T-helper 2 cell (primary cell): ENCODE results near the gene GPR152.
"Not testable (repeated sequence)": the region's sequence is repeated elsewhere in the genome, so short reads cannot be mapped to it uniquely, and the experiment has no call there.

Experiments
- DNase-seq, 5 experiments: peaks; one replicate each; pipeline versions ENCODE4 v3.0.0 to v3.0.0-alpha.2; 2012 to 2022

Gene GPR152

DNA sequence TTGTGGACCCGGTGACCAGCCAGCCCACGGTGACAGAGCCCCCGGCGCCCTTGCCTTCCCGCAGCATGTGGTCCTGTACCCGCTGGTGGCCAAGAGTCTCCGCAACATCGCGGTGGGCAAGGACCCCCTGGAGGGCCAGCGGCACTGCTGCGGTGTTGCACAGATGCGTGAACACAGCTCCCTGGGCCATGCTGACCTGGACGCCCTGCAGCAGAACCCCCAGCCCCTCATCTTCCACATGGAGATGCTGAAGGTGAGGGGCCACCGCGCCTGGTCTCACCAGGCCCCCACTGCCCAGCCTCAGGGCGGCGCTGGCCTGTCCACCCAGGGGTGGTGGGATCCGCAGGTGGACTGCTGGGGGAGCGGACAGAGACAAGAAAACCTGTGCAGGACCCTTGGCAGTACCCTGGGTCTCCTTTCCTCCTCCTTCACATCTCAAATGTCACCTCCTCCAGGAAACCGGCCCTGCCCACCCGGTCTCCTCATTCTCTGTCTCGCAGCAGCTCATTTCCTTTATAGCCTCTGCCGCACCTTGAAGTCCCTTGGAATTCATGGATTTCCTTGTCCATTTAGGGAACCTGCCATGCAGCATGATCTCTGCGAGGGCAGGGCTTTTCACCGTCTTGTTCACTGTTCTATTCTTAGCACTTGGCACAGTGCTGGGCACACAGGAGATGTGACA, 36.8 kb upstream of the GPR152 start:
- no peak for DNase-seq

DNA sequence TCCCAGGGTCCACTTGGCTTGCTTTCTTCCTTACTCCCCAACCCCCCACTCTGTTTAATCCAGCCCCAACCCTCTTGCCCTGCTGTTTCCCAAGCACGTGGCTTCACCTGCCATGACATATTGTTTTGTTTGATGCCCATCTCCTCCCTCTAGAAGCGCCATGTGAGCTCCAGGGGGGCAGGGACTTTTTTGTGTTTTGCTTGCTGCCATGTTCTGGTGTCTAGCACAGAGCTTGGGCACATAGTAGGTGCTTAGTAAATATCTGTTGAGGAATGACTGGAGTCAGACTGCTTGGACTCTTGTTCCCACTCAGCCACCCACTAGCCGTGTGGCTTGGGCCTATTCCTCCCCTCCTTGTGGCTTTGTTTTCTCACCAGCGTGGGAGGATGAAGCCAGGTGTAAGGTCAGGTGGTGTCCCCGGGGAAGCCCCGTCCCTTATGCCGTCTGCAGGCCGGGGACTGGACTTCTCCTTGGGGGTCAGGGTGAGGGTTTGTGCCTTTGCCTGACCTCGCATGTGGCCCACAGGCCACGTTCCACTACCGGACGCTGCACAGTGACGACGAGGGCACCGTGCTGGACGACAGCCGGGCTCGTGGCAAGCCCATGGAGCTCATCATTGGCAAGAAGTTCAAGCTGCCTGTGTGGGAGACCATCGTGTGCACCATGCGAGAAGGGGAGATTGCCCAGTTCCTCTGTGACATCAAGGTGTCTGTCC, 34.1 kb upstream of the GPR152 start:
- DNase-seq: peak in 1 of 5 experiments; percentile 33

DNA sequence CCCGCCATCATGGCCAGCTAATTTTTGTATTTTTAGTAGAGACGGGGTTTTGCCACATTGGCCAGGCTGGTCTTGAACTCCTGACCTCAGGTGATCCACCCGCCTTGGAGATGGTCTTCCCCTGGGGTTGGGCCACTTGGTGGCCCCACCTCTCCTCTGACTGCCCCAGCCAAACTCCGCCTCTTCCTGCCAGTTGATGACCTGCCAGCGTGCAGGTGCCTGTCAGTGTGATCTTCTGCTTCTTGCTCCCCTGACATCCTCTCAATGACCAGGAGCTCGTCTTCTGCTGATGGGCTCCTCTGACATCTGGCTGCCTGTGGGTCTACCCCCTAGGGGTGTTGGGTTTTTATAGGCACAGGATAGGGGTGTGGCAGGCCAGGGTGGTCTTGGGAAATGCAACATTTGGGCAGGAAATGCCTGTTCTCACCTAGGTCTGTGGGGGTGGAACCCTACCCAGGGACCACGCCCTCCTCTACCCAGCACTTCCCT, 33.4 kb upstream of the GPR152 start:
- peak in 2 of 5 experiments; percentile 60 to 85 for DNase-seq

DNA sequence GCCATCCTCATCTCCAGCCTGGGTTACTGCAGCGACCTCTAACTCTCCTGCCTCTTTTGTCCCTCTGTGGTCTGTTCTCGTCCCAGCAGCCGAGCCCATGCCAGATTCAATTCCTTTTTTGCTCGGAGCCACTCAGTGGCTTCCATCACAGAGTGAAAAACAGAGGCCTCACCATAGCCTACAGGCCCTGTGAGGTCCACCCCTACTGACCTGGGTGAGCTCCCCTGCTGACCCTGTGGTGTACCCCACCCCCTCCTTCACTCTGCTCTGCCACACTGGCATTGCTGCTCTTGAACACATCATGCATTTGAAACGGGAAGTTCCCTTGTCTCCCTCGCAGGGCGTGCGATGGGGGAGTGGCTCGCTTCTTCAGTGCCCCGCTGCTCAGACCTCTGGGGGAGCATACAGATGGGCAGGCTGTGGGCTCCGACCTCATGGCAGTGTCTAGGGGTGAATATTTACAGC, 32.4 kb upstream of the GPR152 start:
- DNase-seq: peak in 3 of 5 experiments; percentile 46 to 82 (median 47)

DNA sequence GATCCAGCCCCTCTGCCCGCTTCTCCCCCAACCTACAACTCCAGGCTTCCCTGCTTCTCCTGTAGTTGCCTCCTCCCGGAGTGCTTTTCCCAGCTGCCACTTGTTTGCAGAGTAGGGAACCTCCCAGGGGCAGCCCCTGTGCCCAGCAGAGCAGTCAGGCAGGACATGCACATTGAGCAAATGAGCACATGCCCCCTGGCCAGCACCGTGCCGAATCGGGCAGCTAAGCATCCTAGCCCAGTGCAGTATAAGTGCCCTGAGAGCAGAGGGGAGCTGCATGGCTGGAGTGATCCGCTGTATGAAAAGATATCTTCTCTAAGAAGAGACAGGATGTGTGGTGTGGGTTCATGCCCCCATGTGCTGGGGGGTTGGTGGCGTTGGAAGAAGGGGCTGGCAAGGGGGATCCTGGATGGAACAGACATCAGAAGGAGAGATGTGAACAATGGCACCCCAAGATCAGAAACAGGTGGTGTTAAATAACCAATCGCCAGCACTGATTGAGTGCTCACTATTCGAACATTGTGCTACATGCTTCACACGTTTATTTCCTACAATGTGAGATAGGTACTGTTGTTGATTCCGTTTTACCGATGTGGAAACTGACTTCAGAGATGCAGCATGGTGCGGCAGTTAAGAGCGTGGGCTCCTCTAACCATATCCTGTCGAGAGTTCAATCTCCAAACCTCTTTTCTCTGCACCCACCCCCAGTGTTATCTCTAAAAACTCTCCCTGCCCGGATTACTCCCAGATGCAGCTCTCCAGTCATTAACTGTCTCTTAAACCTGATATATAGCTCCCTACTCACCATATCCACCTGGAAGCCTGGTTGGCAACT, 31.5 kb upstream of the GPR152 start:
- peak in 2 of 5 experiments; percentile 63 to 93 for DNase-seq

DNA sequence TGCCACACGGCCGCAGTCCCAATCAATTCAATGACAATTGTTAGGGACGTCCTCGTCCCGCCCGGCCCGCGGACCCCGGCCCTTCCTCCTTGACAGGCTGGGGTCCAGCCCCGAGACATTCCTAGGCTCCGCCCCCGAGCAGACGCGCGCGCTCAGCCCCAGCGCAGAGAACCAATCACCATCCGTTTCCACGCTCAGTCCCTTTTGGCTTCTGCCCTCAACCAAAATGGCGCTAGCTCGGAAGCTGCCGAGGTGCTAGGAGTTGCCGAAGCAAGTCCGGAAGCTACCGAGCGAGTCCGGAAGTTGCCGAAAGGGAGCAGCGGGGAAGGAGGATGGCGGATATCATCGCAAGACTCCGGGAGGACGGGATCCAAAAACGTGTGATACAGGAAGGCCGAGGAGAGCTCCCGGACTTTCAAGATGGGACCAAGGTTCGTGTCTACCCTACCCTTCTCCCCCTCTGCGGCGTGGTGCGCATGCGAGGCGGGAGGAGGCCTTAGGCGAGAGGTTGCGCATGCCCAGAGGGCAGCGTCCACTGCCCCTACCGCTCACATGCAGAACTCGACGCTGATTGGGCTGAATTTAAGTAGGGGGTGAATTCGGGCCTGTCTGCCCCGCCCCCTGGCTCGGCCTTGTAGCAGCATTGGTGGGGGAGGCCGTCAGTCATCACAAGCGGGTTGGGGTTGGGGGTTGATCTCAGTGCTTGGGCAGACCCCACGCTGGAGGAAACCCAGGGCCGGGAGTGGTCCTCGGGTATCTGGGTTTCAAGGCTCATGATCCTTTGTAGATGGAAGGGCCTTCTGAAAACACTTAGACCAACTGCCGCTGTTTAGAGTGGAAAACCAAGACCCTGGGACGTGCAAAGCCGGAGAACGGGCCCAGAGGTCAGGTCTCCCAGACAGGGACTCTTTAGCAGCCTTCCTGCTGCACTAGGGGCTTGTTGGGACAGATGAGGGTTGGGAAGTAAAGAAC, 30.6 kb upstream of the GPR152 start, which contains the start of gene AIP:
Gene AIP, plus strand, starts transcription at position 200 of the 972 bp plus-strand sequence. Its CDS starts 133 bp downstream, at position 333.
- DNase-seq: peak; percentile 84 to 99 (median 96)

DNA sequence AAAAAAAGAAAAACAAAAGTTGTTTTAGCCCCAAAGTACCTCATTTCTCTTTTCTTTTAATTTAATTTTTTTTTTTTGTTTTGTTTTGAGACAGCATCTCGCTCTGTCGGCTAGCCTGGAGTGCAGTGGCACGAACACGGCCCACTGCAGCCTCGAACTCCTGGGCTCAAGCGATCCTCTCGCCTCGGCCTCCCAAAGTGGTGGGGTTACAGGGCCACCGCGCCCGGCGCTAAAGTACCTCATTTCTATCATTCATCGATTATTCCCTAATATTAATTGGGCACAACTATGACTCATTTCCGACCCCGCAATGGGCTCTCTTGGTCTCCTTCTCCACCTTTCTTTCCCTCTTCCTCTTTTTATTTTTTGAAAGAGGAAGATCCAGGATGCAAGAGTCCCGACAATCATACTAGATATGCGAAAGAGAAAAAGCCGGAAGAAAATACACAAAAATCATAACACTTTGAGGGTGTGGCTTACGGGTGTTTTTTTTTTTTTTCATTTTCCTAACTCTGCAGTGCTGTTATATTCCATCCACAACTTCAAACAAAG, 29.8 kb upstream of the GPR152 start:
- peak in 1 of 5 experiments; percentile 55 for DNase-seq

DNA sequence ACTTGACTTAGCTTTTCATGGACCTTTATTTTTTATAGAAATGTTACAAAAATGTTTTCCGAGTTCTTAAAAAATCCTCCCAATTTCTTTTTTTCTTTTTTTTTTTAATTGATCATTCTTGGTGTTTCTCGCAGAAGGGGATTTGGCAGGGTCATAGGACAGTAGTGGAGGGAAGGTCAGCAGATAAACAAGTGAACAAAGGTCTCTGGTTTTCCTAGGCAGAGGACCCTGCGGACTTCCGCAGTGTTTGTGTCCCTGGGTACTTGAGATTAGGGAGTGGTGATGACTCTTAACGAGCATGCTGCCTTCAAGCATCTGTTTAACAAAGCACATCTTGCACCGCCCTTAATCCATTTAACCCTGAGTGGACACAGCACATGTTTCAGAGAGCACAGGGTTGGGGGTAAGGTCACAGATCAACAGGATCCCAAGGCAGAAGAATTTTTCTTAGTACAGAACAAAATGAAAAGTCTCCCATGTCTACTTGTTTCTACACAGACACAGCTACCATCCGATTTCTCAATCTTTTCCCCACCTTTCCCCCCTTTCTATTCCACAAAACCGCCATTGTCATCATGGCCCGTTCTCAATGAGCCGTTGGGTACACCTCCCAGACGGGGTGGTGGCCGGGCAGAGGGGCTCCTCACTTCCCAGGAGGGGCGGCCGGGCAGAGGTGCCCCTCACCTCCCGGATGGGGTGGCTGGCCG, 25.0 kb upstream of the GPR152 start:
- DNase-seq: not testable (repeated sequence)

DNA sequence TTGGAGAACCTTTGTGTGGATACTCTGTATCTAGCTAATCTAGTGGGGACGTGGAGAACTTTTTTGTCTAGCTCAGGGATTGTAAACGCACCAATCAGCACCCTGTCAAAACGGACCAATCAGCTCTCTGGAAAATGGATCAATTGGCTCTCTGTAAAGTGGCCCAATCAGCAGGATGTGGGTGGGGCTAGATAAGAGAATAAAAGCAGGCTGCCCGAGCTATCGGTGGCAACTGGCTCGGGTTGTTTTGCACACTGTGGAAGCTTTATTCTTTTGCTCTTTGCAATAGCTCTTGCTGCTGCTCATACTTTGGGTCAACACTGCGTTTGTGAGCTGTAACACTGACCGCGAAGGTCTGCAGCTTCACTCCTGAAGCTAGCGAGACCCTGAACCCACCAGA, 24.2 kb upstream of the GPR152 start:
- DNase-seq: not testable (repeated sequence)

DNA sequence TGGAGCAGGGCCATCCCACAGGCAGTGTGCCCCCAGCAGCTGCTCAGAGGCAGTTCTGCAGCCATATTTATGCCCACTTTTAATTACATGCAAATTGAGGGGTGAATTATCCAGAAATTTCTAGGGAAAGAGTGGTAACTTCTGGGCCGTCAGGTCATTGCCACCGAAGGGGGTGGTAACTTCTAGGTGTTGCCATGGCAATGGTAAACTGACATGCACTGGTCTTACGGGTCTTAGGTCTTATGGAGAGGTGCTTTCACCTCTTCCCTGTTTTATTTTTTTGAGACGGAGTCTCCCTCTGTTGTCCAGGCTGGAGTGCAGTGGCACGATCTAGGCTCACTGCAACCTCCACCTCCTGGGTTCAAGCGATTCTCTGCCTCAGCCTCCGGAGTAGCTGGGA, 20.4 kb upstream of the GPR152 start:
- no peak for DNase-seq

DNA sequence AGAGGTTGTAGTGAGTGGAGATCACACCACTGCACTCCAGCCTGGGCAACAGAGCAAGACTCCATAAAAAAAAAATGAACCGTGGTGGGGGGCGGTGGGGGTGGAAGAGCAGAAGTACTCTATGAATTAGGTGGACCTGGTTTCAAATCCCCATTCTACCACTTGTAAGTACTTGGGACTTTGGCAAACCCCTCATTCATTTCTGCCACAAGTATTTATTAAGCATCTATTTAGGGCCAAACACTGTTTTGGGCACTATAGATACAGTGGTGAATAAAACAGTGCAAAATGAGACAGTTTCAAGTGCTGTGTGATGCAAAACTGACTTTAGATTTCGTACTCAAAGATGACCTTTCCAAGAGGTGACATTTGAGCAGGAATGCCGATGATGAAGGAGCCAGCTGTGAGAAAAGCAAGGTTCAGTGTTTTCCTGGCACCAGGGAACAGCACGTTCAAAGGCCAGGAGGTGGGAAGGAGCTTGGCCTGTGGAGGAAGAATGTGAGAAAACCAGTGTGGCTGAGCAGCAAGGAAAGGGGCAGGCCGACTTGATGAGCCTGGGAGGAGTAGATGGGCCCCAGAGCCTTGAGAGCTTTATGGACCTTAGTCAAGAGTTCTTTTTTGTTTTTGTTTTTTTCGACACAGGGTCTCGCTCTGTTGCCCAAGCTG, 17.9 kb upstream of the GPR152 start:
- no peak for DNase-seq

DNA sequence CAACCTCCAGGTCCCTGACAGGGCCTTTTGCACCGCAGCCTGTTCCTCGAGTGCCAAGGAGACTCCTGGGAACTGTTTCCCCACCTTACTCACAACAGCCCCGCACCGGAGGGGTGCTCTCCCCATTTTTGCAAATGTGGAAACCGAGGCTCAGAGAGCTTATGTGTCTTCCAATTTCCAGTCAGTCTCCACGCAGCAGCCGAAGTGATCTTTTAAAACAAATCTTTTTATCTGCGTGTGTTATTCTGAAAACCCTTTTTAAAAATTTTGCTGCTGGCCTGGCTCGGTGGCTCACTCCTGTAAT, 16.9 kb upstream of the GPR152 start:
- no peak for DNase-seq

DNA sequence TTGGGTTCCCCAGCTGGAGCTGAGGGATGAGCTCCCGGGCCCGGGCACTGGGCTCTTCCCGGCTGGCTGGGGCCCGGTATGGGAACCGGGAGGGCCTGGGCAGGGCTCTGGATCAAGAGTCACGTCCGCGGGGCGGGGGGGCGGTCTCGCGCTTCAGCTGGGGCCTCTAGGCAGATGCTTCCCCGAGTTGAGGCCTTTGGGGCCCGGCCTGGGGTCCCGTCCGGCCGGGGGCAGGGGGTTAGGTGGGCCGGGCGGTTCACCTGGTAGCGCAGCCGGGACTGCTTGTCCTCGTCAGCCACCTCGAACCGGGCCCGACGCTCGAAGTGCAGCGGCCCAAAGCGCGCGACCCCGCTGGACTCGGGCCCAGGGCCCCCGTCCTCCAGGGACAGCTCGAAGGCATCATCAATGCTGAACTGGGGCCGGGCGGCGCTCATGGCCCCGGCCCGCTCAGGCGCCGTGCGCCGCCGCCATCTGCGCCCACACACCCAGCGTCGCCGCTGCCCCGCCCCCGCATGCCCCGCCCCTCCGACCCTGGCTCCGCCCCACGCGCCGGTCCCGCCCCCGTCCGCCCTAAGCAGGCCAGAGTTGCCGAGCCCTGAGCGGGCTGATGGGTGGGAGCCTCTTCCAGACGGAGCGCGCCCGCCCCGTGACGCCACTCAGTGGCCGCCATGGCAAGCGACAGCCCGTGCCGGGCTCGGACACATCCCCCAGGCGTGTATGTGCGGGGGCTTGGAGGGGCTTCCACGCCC, 16.4 kb upstream of the GPR152 start, which contains the start of gene TMEM134:
Gene TMEM134, minus strand, starts transcription at position 493 of the 749 bp plus-strand sequence. Its CDS starts 59 bp downstream, at position 434.
- peak; percentile 82 to 94 (median 86) for DNase-seq

DNA sequence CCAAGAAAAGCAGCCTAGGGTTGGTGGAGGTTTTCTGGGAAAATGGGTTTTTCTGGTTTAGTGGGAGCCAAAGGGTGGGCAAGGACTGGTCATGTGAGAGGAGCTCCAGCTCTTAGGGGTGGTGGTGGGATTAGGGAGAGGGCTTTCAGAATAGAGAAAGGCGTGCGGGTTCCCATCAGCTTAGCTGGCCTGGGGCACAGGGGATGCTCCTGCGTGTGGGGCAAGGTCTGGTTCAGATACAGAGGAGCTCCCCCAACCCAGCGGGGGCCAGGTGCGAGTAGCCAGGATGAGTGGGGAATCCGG, 15.9 kb upstream of the GPR152 start:
- DNase-seq: no peak

DNA sequence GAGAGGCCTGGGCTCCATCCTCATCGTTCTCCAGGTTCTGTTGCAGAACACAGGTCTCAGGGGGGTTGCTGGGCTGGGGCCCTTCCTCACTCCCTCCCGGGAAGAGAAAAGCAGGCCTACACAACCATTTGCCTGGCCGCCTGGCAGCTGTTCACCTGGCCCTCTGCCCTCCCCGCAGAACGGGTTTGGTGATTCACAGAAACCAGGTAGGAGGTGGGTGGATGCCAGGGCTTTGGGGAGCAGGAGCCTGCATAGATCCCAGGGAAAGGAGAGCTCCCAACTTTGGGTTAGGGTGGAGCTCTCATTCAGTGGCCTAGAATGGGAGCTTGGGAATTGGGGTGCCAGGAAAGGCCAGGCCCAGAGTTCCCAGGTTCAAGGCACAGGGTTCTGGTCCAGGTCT, 15.5 kb upstream of the GPR152 start:
- DNase-seq: no peak

DNA sequence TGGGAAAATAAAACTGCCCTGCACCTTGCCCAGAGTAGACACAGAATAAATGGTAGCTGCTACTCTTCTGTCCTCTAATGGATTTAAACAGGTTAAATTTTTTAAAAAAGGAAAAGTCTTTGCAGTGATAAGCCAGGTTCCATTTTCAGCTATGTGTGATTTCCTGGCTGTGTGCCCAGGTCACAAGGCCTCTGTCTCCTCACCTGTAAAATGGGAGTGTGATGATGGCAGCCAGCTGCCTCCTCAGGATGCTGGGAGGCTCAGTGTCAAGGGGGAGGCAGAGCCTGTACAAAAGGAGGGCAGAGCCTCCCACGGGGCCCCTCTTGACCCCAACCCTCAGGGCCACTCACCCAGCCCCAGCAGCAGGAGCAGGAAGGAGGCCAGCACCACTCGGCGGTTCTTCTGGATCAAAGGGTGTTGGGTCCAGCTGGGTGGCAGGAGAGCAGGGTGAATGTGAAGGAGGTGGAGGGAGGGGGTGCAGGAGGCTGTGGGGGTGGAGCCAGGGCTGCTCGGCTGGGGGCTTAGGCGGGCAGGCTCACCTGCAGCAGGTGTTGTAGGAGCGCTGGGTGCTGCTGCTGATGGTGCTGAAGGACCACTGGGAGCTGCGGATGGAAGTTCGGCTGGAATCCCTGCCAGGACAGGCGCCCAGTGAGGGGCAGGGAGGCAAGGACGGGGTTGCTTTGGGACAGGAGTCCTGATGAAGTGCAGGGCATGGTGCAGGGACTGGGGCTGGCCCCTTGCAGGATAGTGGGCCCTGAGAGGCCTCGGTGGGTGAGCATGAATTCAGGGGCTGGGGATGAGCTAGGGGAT, 14.6 kb upstream of the GPR152 start:
- DNase-seq: no peak

DNA sequence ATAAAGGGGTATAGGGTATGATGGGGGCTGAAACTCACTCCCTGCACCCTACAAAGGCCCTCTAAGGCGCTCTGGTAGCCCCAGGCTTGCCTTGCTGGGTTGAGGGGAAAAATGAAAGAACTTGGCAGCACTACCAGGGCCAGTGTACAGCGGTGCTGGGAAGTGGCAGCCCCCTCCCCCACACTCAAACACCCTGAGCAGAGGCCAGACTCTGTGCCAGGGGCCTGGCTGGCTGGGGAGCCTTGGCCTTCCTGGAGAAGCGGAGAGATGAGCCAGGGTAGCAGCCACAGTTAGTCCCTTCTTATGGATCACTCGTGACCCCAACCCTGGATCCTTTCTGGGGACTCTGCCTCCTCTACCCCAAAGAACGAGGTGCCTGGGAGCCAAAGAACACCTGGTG, 13.8 kb upstream of the GPR152 start:
- no peak for DNase-seq

DNA sequence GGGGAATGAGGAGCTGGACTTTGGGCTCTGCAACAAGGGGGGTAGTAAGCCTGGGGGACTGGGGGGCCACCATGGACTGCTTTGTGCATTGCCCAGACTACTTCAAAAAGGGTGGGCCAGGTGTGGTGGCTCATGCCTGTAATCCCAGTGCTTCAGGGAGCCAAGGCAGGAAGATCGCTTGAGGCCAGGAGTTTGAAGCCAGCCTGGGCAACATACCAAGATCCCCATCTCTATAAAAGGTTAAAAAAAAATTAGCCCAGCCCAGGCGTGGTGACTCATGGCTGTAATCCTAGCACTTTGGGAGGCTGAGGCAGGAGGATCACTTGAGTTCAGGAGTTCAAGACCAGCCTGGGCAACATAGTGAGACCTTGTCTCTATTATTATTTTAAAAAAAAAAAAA, 13.0 kb upstream of the GPR152 start:
- DNase-seq: not testable (repeated sequence)

DNA sequence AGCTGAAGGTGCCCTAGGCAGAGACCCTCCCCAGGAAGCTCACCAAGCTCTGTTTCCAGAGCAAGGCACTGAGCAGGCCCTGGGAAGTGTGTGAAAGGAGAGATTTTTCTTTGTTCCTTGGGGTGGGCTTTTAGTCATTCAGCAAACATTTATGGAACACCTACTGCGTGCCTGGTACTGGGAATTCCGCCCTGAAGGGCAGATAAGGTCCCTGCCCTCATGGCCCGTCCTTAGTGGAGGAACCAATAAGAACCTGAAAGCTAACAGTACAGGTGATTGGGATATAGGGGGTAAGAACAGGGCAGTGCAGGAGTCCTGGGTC, 12.6 kb upstream of the GPR152 start:
- DNase-seq: no peak
